H9 (cell line): Measurements from ENCODE around the gene ATP6AP1. TPM values are rescaled to one million over a fixed set of nuclear protein-coding genes. Genes with fewer than 3 reads are reported as not detected.
A peak's percentile ranks its signal among the peaks of the same experiment; 100 is the strongest.

Experiments
- DNase-seq: peaks from one replicate; pipeline ENCODE4 v3.0.0-alpha.2; 2017
- H2AFZ ChIP-seq: one replicate; pipeline ENCODE4 v1.6.1; 2013; ENCODE audit warnings: mild to moderate bottlenecking, low read length, control low read depth, moderate library complexity
- H2AK5ac ChIP-seq: 2 replicates; pipeline ENCODE4 v1.6.1; 2013; ENCODE audit warnings: low read length, control low read depth, mixed read lengths; ENCODE audit not compliant: insufficient read length
- H2BK120ac ChIP-seq: one replicate; pipeline ENCODE4 v1.6.1; 2013; ENCODE audit warnings: low read depth, mild to moderate bottlenecking, low read length, control low read depth, inconsistent platforms; ENCODE audit not compliant: poor library complexity, severe bottlenecking
- H2BK12ac ChIP-seq: 2 replicates; pipeline ENCODE4 v1.6.1; 2013; ENCODE audit warnings: low read length, control low read depth, mixed read lengths, low read depth; ENCODE audit not compliant: insufficient read length
- H2BK15ac ChIP-seq: 2 replicates; pipeline ENCODE4 v1.6.1; 2013; ENCODE audit warnings: low read depth, low read length, control low read depth
- H2BK20ac ChIP-seq: one replicate; pipeline ENCODE4 v1.6.1; 2013; ENCODE audit warnings: low read depth, mild to moderate bottlenecking, low read length, control low read depth, inconsistent platforms; ENCODE audit not compliant: poor library complexity, severe bottlenecking
- H2BK5ac ChIP-seq: 2 replicates; pipeline ENCODE4 v1.6.1; 2013; ENCODE audit warnings: low read length, control low read depth, mixed read lengths; ENCODE audit not compliant: insufficient read length
- H3K14ac ChIP-seq: 2 replicates; pipeline ENCODE4 v1.6.1; 2013; ENCODE audit warnings: low read length, control low read depth; ENCODE audit not compliant: insufficient read depth
- H3K18ac ChIP-seq: 2 replicates; pipeline ENCODE4 v1.6.1; 2013; ENCODE audit warnings: low read depth, mild to moderate bottlenecking, mixed read lengths, low read length, control low read depth; ENCODE audit not compliant: insufficient read length
- H3K23ac ChIP-seq: 2 replicates; pipeline ENCODE4 v1.6.1; 2013; ENCODE audit warnings: low read length, control low read depth, mixed read lengths, low read depth; ENCODE audit not compliant: insufficient read length
- H3K23me2 ChIP-seq: 2 replicates; pipeline ENCODE4 v1.6.1; 2013; ENCODE audit warnings: low read depth, mild to moderate bottlenecking, mixed read lengths, low read length, control low read depth; ENCODE audit not compliant: insufficient read length, poor library complexity, severe bottlenecking
- H3K27ac ChIP-seq: 2 replicates; pipeline ENCODE4 v1.5.1; 2013; ENCODE audit warnings: low read length, control low read depth, mixed read lengths, low read depth; ENCODE audit not compliant: insufficient read length
- H3K27me3 ChIP-seq: 2 replicates; pipeline ENCODE4 v1.6.1; 2013; ENCODE audit warnings: low read length, control low read depth, inconsistent platforms; ENCODE audit not compliant: insufficient read depth
- H3K4ac ChIP-seq: 2 replicates; pipeline ENCODE4 v1.6.1; 2013; ENCODE audit warnings: low read depth, mild to moderate bottlenecking, control low read depth, inconsistent platforms, low read length, moderate library complexity
- H3K4me1 ChIP-seq: 2 replicates; pipeline ENCODE4 v1.6.1; 2013; ENCODE audit warnings: low read length, control low read depth, inconsistent platforms; ENCODE audit not compliant: insufficient read depth
- H3K4me2 ChIP-seq: 2 replicates; pipeline ENCODE4 v1.6.1; 2013; ENCODE audit warnings: low read length, control low read depth, mixed read lengths; ENCODE audit not compliant: insufficient read length, insufficient read depth
- H3K56ac ChIP-seq: 2 replicates; pipeline ENCODE4 v1.6.1; 2013; ENCODE audit warnings: low read depth, mild to moderate bottlenecking, mixed read lengths, low read length, control low read depth; ENCODE audit not compliant: insufficient read length
- H3K79me1 ChIP-seq: 2 replicates; pipeline ENCODE4 v1.6.1; 2013; ENCODE audit warnings: low read depth, mild to moderate bottlenecking, moderate library complexity, low read length, control low read depth, inconsistent platforms; ENCODE audit not compliant: insufficient read depth, poor library complexity, severe bottlenecking
- H3K79me2 ChIP-seq: 2 replicates; pipeline ENCODE4 v1.6.1; 2013; ENCODE audit warnings: low read length, control low read depth, inconsistent platforms; ENCODE audit not compliant: insufficient read depth
- H3K9ac ChIP-seq: 2 replicates; pipeline ENCODE4 v1.6.1; 2013; ENCODE audit warnings: low read length, control low read depth, mixed read lengths; ENCODE audit not compliant: insufficient read length; ENCODE audit errors: extremely low read depth
- H3K9me3 ChIP-seq: one replicate; pipeline ENCODE4 v1.6.1; 2013; ENCODE audit warnings: low read depth, low read length, inconsistent platforms; ENCODE audit not compliant: control insufficient read depth
- H3T11ph ChIP-seq: one replicate; pipeline ENCODE4 v1.6.1; 2013; ENCODE audit warnings: mild to moderate bottlenecking, low read length, control low read depth, inconsistent platforms
- H4K20me1 ChIP-seq: one replicate; pipeline ENCODE4 v1.6.1; 2013; ENCODE audit not compliant: control insufficient read depth, insufficient read length, insufficient read depth
- H4K5ac ChIP-seq: 2 replicates; pipeline ENCODE4 v1.6.1; 2013; ENCODE audit warnings: low read depth, mild to moderate bottlenecking, mixed read lengths, low read length, control low read depth; ENCODE audit not compliant: insufficient read length
- H4K8ac ChIP-seq: replicated peaks from 2 replicates; pipeline ENCODE4 v1.6.1; 2013; ENCODE audit warnings: low read length, control low read depth, mixed read lengths, low read depth; ENCODE audit not compliant: insufficient read length
- H4K91ac ChIP-seq: 2 replicates; pipeline ENCODE4 v1.6.1; 2013; ENCODE audit warnings: low read depth, mild to moderate bottlenecking, moderate library complexity, mixed read lengths, low read length, control low read depth; ENCODE audit not compliant: insufficient read length
- H3K27ac Mint-ChIP-seq, 3 experiments: 2 replicates in 2 of 3; 3 replicates in 1 of 3; pipeline ENCODE4 v1.8.0; 2020 to 2021; ENCODE audit warnings: mixed read lengths in 3 of 3, mild to moderate bottlenecking in 1 of 3, moderate library complexity in 1 of 3
- H3K27me3 Mint-ChIP-seq: 2 replicates; pipeline ENCODE4 v1.8.0; 2021; ENCODE audit warnings: low read depth, mild to moderate bottlenecking, moderate library complexity, mixed read lengths
- H3K36me3 Mint-ChIP-seq, 3 experiments: 2 replicates in 2 of 3; 3 replicates in 1 of 3; pipeline ENCODE4 v1.8.0; 2020 to 2021; ENCODE audit warnings: low read depth in 3 of 3, mixed read lengths in 3 of 3; ENCODE audit not compliant: insufficient read depth in 1 of 3
- H3K4me1 Mint-ChIP-seq, 2 experiments: 2 replicates each; pipeline ENCODE4 v1.8.0; 2020; ENCODE audit warnings: mixed read lengths in 2 of 2
- H3K4me3 Mint-ChIP-seq, 2 experiments: 2 replicates in 1 of 2; 3 replicates in 1 of 2; pipeline ENCODE4 v1.8.0; 2020 to 2021; ENCODE audit warnings: mild to moderate bottlenecking in 2 of 2, mixed read lengths in 2 of 2, moderate library complexity in 1 of 2
- H3K9me3 Mint-ChIP-seq, 2 experiments: 2 replicates in 1 of 2; 3 replicates in 1 of 2; pipeline ENCODE4 v1.8.0; 2020; ENCODE audit warnings: mild to moderate bottlenecking in 2 of 2, mixed read lengths in 2 of 2, moderate library complexity in 1 of 2
- CTCF ChIP-seq: fragments of 200-600 bp; sonication (generic); conservative IDR thresholded peaks from 3 replicates; pipeline ENCODE4 v1.8.0; 2021; ENCODE audit warnings: antibody characterized with exemption, mild to moderate bottlenecking
- WGBS: extraction: QIAGEN DNeasy Blood & Tissue Kit; methylation state at CpG from one replicate; pipeline ENCODE4 v1.1.7; 2013; ENCODE audit warnings: missing lambda C conversion rate, low lambda C conversion rate, mixed read lengths; ENCODE audit not compliant: insufficient read length; ENCODE audit errors: extremely low coverage; 5-methylcytosine and 5-hydroxymethylcytosine counted together
- total RNA-seq: library from RNA; stranded (reverse); gene quantifications from 2 replicates; pipeline ENCODE4 v1.2.1, GENCODE V29; 2021

ATP6AP1 gene
- total RNA-seq, 1 experiment from 2014 or later, result 45.6 TPM

DNA sequence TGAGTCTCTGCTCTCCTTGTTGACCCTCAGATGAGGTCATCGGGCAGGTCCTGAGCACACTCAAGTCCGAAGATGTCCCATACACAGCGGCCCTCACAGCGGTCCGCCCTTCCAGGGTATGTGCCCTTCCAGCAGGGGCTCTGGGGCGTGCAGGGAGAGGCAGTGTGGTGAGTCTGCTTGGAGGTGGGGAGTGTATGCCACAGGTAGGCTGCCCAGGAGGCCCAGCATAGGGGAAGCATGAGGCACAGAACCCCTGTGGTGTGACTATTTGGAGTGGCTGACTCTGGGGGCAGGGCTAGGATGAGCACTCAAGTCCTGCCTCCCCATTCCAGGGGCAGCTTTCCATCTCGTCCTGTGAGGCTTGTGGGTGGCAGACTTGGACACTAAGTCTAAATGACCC is 5.1 kb downstream of the ATP6AP1 start:
- Mint-ChIP-seq H3K27me3 (no peaks in the 10 kb centered on the region), H3K9me3 (peaks cover 72 to 85% of the 10 kb centered on the region in 2 experiments), H3K27ac (peak overlapping the region in 1 of 3 experiments; percentile 78; a peak in 1 of 7 replicates), H3K4me1 (peaks cover 12 to 24% of the 10 kb centered on the region in 2 experiments), H3K36me3 (peaks cover 18 to 47% (median 46%) of the 10 kb centered on the region in 3 experiments), H3K4me3 (peak overlapping the region in 1 of 2 experiments; percentile 43; a peak in 1 of 5 replicates)
- peaks cover 2% of the 10 kb centered on the region; the same call in 1 of the 2 replicates for H3K79me2 ChIP-seq
- no peak overlapping the region for H3K4me2 ChIP-seq
- H3K4me1 ChIP-seq, result no peaks in the 10 kb centered on the region
- H3K27ac ChIP-seq, result no peak overlapping the region
- no peak overlapping the region for H2BK20ac ChIP-seq
- H4K91ac ChIP-seq, result no peak overlapping the region
- H3K23ac ChIP-seq, result no peak overlapping the region
- H3K27me3 ChIP-seq, result no peaks in the 10 kb centered on the region
- no peak overlapping the region for H2BK120ac ChIP-seq
- no peaks in the 10 kb centered on the region for H4K20me1 ChIP-seq
- H3K4ac ChIP-seq, result no peak overlapping the region
- no peak overlapping the region for H3K9ac ChIP-seq
- H2AK5ac ChIP-seq, result no peak overlapping the region
- H3K9me3 ChIP-seq, result peaks cover 39% of the 10 kb centered on the region
- peaks cover 7% of the 10 kb centered on the region for H3K23me2 ChIP-seq
- no peaks in the 10 kb centered on the region for H3K79me1 ChIP-seq
- H3K56ac ChIP-seq, result no peak overlapping the region
- no peak overlapping the region for H2BK12ac ChIP-seq
- H2BK5ac ChIP-seq, result no peak overlapping the region
- no peak overlapping the region for H4K5ac ChIP-seq
- DNase-seq, result no peak
- no CpG with 5 or more reads among the region's 7 CpGs for WGBS
- no peak for TF ChIP-seq CTCF
- no peak overlapping the region for H3K14ac ChIP-seq
- H2BK15ac ChIP-seq, result no peak overlapping the region
- no peak overlapping the region for H4K8ac ChIP-seq
- no peak overlapping the region for H2AFZ ChIP-seq
- H3K18ac ChIP-seq, result no peak overlapping the region
- H3T11ph ChIP-seq, result no peak overlapping the region
